ENCODE measurements around the gene F2RL3.

DNA sequence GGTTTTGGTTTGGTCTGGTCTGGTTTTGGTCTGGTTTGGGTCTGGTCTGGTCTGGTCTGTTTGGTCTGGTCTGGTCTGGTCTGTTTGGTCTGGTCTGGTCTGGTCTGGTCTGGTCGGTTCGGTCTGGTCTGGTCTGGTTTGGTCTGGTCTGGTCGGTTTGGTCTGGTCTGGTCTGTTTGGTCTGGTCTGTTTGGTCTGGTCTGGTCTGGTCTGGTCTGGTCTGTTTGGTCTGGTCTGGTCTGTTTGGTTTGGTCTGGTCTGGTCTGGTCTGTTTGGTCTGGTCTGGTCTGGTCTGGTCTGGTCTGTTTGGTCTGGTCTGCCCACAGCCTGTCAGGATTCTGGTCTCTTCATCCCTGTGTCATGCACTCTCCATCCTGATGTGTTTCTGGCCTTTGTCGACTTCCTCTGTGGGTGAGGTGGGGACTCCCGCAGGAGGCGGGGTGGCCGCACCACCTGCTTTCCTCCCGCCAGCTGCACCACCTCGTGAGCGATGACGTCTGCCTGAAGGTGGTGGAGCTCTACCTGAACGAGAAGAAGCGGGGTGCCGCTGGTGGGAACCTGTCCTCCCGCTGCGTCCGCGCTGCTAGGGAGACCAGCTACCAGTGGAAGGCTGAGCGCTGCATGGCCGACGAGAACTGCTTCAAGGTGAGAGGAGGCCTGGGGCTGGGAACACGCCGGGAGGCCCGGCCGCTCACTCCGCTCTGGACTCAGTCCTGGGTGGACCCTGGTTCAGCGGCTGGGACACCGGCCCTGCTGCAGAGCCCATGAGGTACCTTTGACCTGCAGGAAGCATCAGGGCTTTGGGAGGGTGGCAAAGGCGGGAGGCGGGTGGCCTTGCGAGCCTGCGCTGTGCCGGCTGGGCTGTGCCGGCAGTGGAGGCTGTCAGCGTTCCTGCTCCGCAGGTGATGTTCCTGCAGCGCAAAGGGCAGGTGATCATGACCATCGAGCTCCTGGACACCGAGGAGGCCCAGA lies 12.9 kb upstream of the F2RL3 start:
- TF ChIP-seq HDGF (IDR thresholded peaks at IDR 0.05; ENCODE audit: borderline replicate concordance): no peak
- TF ChIP-seq NFRKB (IDR thresholded peaks at IDR 0.05): no peak
- no peak for TF ChIP-seq BHLHE40 (IDR thresholded peaks at IDR 0.05; ENCODE audit: borderline replicate concordance)
- TF ChIP-seq FOXM1 (IDR thresholded peaks at IDR 0.05; ENCODE audit: borderline replicate concordance): no peak
